Keratinocyte (primary cell): Measurements from ENCODE around the gene SEC61B.

Experiments used
- CTCF ChIP-seq, 3 experiments: IDR thresholded peaks in 1 of 3; conservative IDR thresholded peaks in 1 of 3; optimal IDR thresholded peaks in 1 of 3; 2 replicates in 2 of 3; 3 replicates in 1 of 3; pipeline versions ENCODE3 to v1.5.1; 2011; ENCODE audit warnings: low read length in 3 of 3, mild to moderate bottlenecking in 3 of 3, moderate library complexity in 2 of 3, control low read depth in 1 of 3, inconsistent platforms in 1 of 3; ENCODE audit not compliant: insufficient read depth in 2 of 3; ENCODE audit errors: extremely low read depth in 1 of 3
- EZH2 ChIP-seq: IDR thresholded peaks from one replicate; pipeline ENCODE4 v1.6.1; 2012; ENCODE audit warnings: inconsistent platforms, mild to moderate bottlenecking, low read length, moderate library complexity

- TF ChIP-seq CTCF (optimal IDR thresholded peaks at IDR 0.05 in 1 of 3, IDR thresholded peaks at IDR 0.05 in 1 of 3, conservative IDR thresholded peaks at IDR 0.05 in 1 of 3; ENCODE audit: extremely low read depth in 1 of 3, insufficient read depth in 2 of 3, low read length in 3 of 3) (no peak), EZH2 (no peak)
These were observed 22.0 kb upstream of the SEC61B start for GRCh38 chr9:99199938-99200539.
